Osteocyte (in vitro differentiated cells): Measurements from ENCODE around the gene TUBA1A. TPM values are rescaled to one million over a fixed set of nuclear protein-coding genes. Genes with fewer than 3 reads are reported as not detected.
"Not testable (repeated sequence)": the region's sequence is repeated elsewhere in the genome, so short reads cannot be mapped to it uniquely, and the experiment has no call there.

Experiments
- DNase-seq: peaks from one replicate; pipeline ENCODE4 v3.0.0; 2021; ENCODE audit warnings: mixed read lengths; ENCODE audit not compliant: unreplicated experiment; ENCODE audit errors: extremely low spot score
- H3K27ac Mint-ChIP-seq: one replicate; pipeline ENCODE4 v1.8.0; 2021; ENCODE audit warnings: mild to moderate bottlenecking, mixed read lengths; ENCODE audit not compliant: unreplicated experiment
- H3K27me3 Mint-ChIP-seq: one replicate; pipeline ENCODE4 v1.8.0; 2021; ENCODE audit warnings: mixed read lengths; ENCODE audit not compliant: unreplicated experiment
- H3K36me3 Mint-ChIP-seq: one replicate; pipeline ENCODE4 v1.8.0; 2021; ENCODE audit warnings: mixed read lengths; ENCODE audit not compliant: unreplicated experiment
- H3K4me1 Mint-ChIP-seq: one replicate; pipeline ENCODE4 v1.8.0; 2021; ENCODE audit warnings: mixed read lengths; ENCODE audit not compliant: unreplicated experiment
- H3K4me3 Mint-ChIP-seq: one replicate; pipeline ENCODE4 v1.8.0; 2021; ENCODE audit warnings: mild to moderate bottlenecking, moderate library complexity, mixed read lengths; ENCODE audit not compliant: unreplicated experiment
- H3K9me3 Mint-ChIP-seq: one replicate; pipeline ENCODE4 v1.8.0; 2021; ENCODE audit warnings: mixed read lengths; ENCODE audit not compliant: unreplicated experiment
- CTCF ChIP-seq: fragments of 200-600 bp; sonication (generic); IDR thresholded peaks from 2 replicates; pipeline ENCODE4 v1.5.0; 2021; ENCODE audit warnings: antibody characterized with exemption, mild to moderate bottlenecking, moderate library complexity
- total RNA-seq: library from RNA; stranded (reverse); gene quantifications from 2 replicates; pipeline ENCODE4 v1.2.1, GENCODE V29; 2021

TUBA1A gene
- total RNA-seq, 1 donor from 2014 or later = 471 TPM

- Mint-ChIP-seq H3K27ac (no peak overlapping the region), H3K4me3 (no peak overlapping the region)
- TF ChIP-seq CTCF = no peak
Observed at GRCh38 chr12:49212572-49212971, 23.7 kb upstream of the TUBA1A start.

GRCh38 chr12:49210703-49211102 lies 21.8 kb upstream of the TUBA1A start:
- peaks cover 23% of the 10 kb centered on the region for H3K4me1 Mint-ChIP-seq
- H3K9me3 Mint-ChIP-seq, DNase-seq, H3K4me3 Mint-ChIP-seq, H3K36me3 Mint-ChIP-seq, H3K27ac Mint-ChIP-seq, H3K27me3 Mint-ChIP-seq: not testable (repeated sequence)

More at GRCh38 chr12:49212572-49212971, 23.7 kb upstream of the TUBA1A start:
- no peaks in the 10 kb centered on the region for H3K36me3 Mint-ChIP-seq
- no peak for DNase-seq
- no peaks in the 10 kb centered on the region for H3K27me3 Mint-ChIP-seq
- H3K9me3 Mint-ChIP-seq = no peaks in the 10 kb centered on the region
- H3K4me1 Mint-ChIP-seq = peaks cover 25% of the 10 kb centered on the region

- DNase-seq = no peak
- no peak for TF ChIP-seq CTCF
- no peaks in the 10 kb centered on the region for H3K36me3 Mint-ChIP-seq
- peaks cover 5% of the 10 kb centered on the region for H3K4me1 Mint-ChIP-seq
- no peaks in the 10 kb centered on the region for H3K9me3 Mint-ChIP-seq
- no peaks in the 10 kb centered on the region for H3K27me3 Mint-ChIP-seq
- H3K4me3 Mint-ChIP-seq = no peak overlapping the region
- no peak overlapping the region for H3K27ac Mint-ChIP-seq
Observed at GRCh38 chr12:49208676-49209075, 19.8 kb upstream of the TUBA1A start.

- Mint-ChIP-seq H3K36me3 (no peaks in the 10 kb centered on the region), H3K27me3 (no peaks in the 10 kb centered on the region), H3K27ac (no peak overlapping the region), H3K4me1 (no peaks in the 10 kb centered on the region), H3K4me3 (no peak overlapping the region), H3K9me3 (no peaks in the 10 kb centered on the region)
- no peak for DNase-seq
- TF ChIP-seq CTCF = no peak
Observed at GRCh38 chr12:49208146-49208545, 19.3 kb upstream of the TUBA1A start.

- H3K4me3 Mint-ChIP-seq = no peak overlapping the region
- no peaks in the 10 kb centered on the region for H3K9me3 Mint-ChIP-seq
- H3K27ac Mint-ChIP-seq = no peak overlapping the region
- H3K27me3 Mint-ChIP-seq = no peaks in the 10 kb centered on the region
- peaks cover 8% of the 10 kb centered on the region for H3K4me1 Mint-ChIP-seq
- H3K36me3 Mint-ChIP-seq = no peaks in the 10 kb centered on the region
- DNase-seq = no peak
- TF ChIP-seq CTCF = no peak
Observed at GRCh38 chr12:49206389-49206788, 17.5 kb upstream of the TUBA1A start.
